HUES6 (cell line): ENCODE data around the gene CACNG3.

Experiments used
- H3K27ac ChIP-seq: 2 replicates; pipeline ENCODE4 v1.7.0; 2013; ENCODE audit warnings: low read depth, mild to moderate bottlenecking, low read length, inconsistent platforms
- H3K27me3 ChIP-seq: 2 replicates; pipeline ENCODE4 v1.6.1; 2013; ENCODE audit warnings: low read length; ENCODE audit not compliant: control insufficient read depth, insufficient read depth
- H3K36me3 ChIP-seq: 2 replicates; pipeline ENCODE4 v1.6.1; 2013; ENCODE audit warnings: low read length; ENCODE audit not compliant: control insufficient read depth, insufficient read depth
- H3K4me1 ChIP-seq: 2 replicates; pipeline ENCODE4 v1.6.1; 2013; ENCODE audit warnings: low read length; ENCODE audit not compliant: control insufficient read depth, insufficient read depth
- H3K4me3 ChIP-seq: 2 replicates; pipeline ENCODE4 v1.5.1; 2013; ENCODE audit warnings: low read depth, low read length
- H3K9ac ChIP-seq: one replicate; pipeline ENCODE4 v1.6.1; 2013; ENCODE audit warnings: mild to moderate bottlenecking, low read length
- H3K9me3 ChIP-seq: 2 replicates; pipeline ENCODE4 v1.6.1; 2013; ENCODE audit warnings: low read depth, low read length; ENCODE audit not compliant: control insufficient read depth, insufficient read depth

CACNG3 gene

GRCh38 chr16:24394341-24394740 is 138.2 kb downstream of the CACNG3 start:
- Histone ChIP-seq H3K9ac (no peak overlapping the region), H3K36me3 (no peaks in the 10 kb centered on the region), H3K27me3 (no peaks in the 10 kb centered on the region), H3K9me3 (peaks cover 2% of the 10 kb centered on the region), H3K4me1 (peaks cover 10% of the 10 kb centered on the region), H3K27ac (no peak overlapping the region), H3K4me3 (no peak overlapping the region)

GRCh38 chr16:24396350-24397271 is 140.5 kb downstream of the CACNG3 start:
- Histone ChIP-seq H3K36me3 (no peaks in the 10 kb centered on the region), H3K4me3 (no peak overlapping the region), H3K9me3 (no peaks in the 10 kb centered on the region), H3K9ac (no peak overlapping the region), H3K4me1 (peaks cover 10% of the 10 kb centered on the region), H3K27ac (no peak overlapping the region), H3K27me3 (no peaks in the 10 kb centered on the region)

- 0 out of 2 replicates have a peak, but pooled peaks cover 2% of the 10 kb centered on the region for H3K9me3 ChIP-seq
- H3K9ac ChIP-seq: no peak overlapping the region
- H3K27me3 ChIP-seq: no peaks in the 10 kb centered on the region
- H3K4me3 ChIP-seq: no peak overlapping the region
- no peak overlapping the region for H3K27ac ChIP-seq
- H3K4me1 ChIP-seq: no peaks in the 10 kb centered on the region
- H3K36me3 ChIP-seq: no peaks in the 10 kb centered on the region
Measured at GRCh38 chr16:24409045-24409444, 152.9 kb downstream of the CACNG3 start.
